WTC11 (cell line): Measurements from ENCODE around the gene PRCC.
A peak's percentile ranks its signal among the peaks of the same experiment; 100 is the strongest.

Experiments used
- CTCF ChIP-seq: fragments of 200-600 bp; IDR thresholded peaks from 2 replicates; pipeline ENCODE4 v1.8.0; 2022; ENCODE audit warnings: antibody characterized with exemption
- E2F4 ChIP-seq: sonication (generic); formaldehyde crosslinking; IDR thresholded peaks from 2 replicates; pipeline ENCODE4 v1.8.1; 2022; ENCODE audit warnings: low read depth, mild to moderate bottlenecking, moderate library complexity, missing genetic modification reagents, borderline replicate concordance
- FOXP4 ChIP-seq: sonication (generic); formaldehyde crosslinking; IDR thresholded peaks from 2 replicates; pipeline ENCODE4 v1.8.0; 2022; ENCODE audit warnings: mild to moderate bottlenecking, missing genetic modification reagents
- GABPB1 ChIP-seq: sonication (generic); formaldehyde crosslinking; IDR thresholded peaks from 2 replicates; pipeline ENCODE4 v1.8.1; 2023; ENCODE audit warnings: mild to moderate bottlenecking, missing genetic modification reagents
- HMGXB4 ChIP-seq: sonication (generic); formaldehyde crosslinking; IDR thresholded peaks from 2 replicates; pipeline ENCODE4 v1.8.1; 2023; ENCODE audit warnings: mild to moderate bottlenecking, moderate library complexity, missing genetic modification reagents
- IRF2 ChIP-seq: sonication (generic); formaldehyde crosslinking; IDR thresholded peaks from 2 replicates; pipeline ENCODE4 v1.8.0; 2022; ENCODE audit warnings: low read depth, missing genetic modification reagents, borderline replicate concordance
- MAX ChIP-seq: sonication (generic); formaldehyde crosslinking; IDR thresholded peaks from 2 replicates; pipeline ENCODE4 v1.8.0; 2022; ENCODE audit warnings: mild to moderate bottlenecking, missing genetic modification reagents
- MLX ChIP-seq: sonication (generic); formaldehyde crosslinking; IDR thresholded peaks from 2 replicates; pipeline ENCODE4 v1.8.1; 2023; ENCODE audit warnings: mild to moderate bottlenecking, missing genetic modification reagents, moderate library complexity
- NFE2L1 ChIP-seq: sonication (generic); formaldehyde crosslinking; IDR thresholded peaks from 2 replicates; pipeline ENCODE4 v1.8.1; 2023; ENCODE audit warnings: missing genetic modification reagents
- NR1H2 ChIP-seq: sonication (generic); formaldehyde crosslinking; IDR thresholded peaks from 2 replicates; pipeline ENCODE4 v1.9.0; 2021; ENCODE audit warnings: mild to moderate bottlenecking, moderate library complexity, missing genetic modification reagents
- NR2C2 ChIP-seq: sonication (generic); formaldehyde crosslinking; IDR thresholded peaks from 2 replicates; pipeline ENCODE4 v1.8.0; 2022; ENCODE audit warnings: mild to moderate bottlenecking, missing genetic modification reagents
- ZNF512 ChIP-seq: sonication (generic); formaldehyde crosslinking; IDR thresholded peaks from 2 replicates; pipeline ENCODE4 v1.8.1; 2022; ENCODE audit warnings: missing genetic modification reagents, borderline replicate concordance

- peak; percentile 86 for TF ChIP-seq MAX (CRISPR knock-in tag)
- TF ChIP-seq NFE2L1, result no peak; the same call in 1 of the 2 replicates
- TF ChIP-seq CTCF, result no peak
- TF ChIP-seq HMGXB4 (CRISPR knock-in tag), result peak; percentile 85
- TF ChIP-seq NR1H2, result no peak
- peak; percentile 43; the same call in 1 of the 2 replicates for TF ChIP-seq GABPB1 (CRISPR knock-in tag)
- TF ChIP-seq MLX (CRISPR knock-in tag), result no peak
- no peak for TF ChIP-seq NR2C2 (CRISPR knock-in tag)
- TF ChIP-seq FOXP4 (CRISPR knock-in tag), result peak; percentile 91
- TF ChIP-seq IRF2, result no peak
- TF ChIP-seq ZNF512, result no peak
- TF ChIP-seq E2F4 (CRISPR knock-in tag), result no peak
Measured at GRCh38 chr1:156751757-156752481, 15.4 kb upstream of the PRCC start.
